HG03139 (cell line): ENCODE data around the gene PRKAA1.

Experiments
- ATAC-seq: cut with Tn5 transposase; IDR thresholded peaks from one replicate; pipeline ENCODE4 v1.9.1; 2021; ENCODE audit not compliant: unreplicated experiment

Gene PRKAA1

GRCh38 chr5:40798012-40798800, at the start of gene PRKAA1:
Gene PRKAA1, minus strand, starts transcription at chr5:40798374. Its CDS starts 185 bp downstream, at chr5:40798189.
- ATAC-seq, result peak; percentile 96

GRCh38 chr5:40847525-40847924, 49.4 kb upstream of the PRKAA1 start:
- no peak for ATAC-seq

- ATAC-seq, result no peak
These were observed 48.2 kb upstream of the PRKAA1 start for GRCh38 chr5:40846371-40846770.

GRCh38 chr5:40844565-40844964, 46.4 kb upstream of the PRKAA1 start:
- no peak for ATAC-seq

- ATAC-seq, result no peak
These were observed 44.2 kb upstream of the PRKAA1 start for GRCh38 chr5:40842351-40842750.

GRCh38 chr5:40841068-40841805, 43.1 kb upstream of the PRKAA1 start, which contains the start of gene CARD6:
Gene CARD6, plus strand, starts transcription at chr5:40841367. Its CDS starts 16 bp downstream, at chr5:40841383.
- ATAC-seq, result peak; percentile 40

GRCh38 chr5:40838086-40838485, 39.9 kb upstream of the PRKAA1 start:
- no peak for ATAC-seq

- ATAC-seq, result peak; percentile 97
These were observed 36.9 kb upstream of the PRKAA1 start, which contains the start of gene RPL37 for GRCh38 chr5:40834849-40835787. Gene RPL37, minus strand, starts transcription at chr5:40835222. Its CDS starts 37 bp downstream, at chr5:40835185.

- ATAC-seq, result peak; percentile 1
These were observed 36.2 kb upstream of the PRKAA1 start for GRCh38 chr5:40834391-40834848.

GRCh38 chr5:40833712-40834229, 35.6 kb upstream of the PRKAA1 start:
- ATAC-seq, result no peak

GRCh38 chr5:40832345-40832744, 34.2 kb upstream of the PRKAA1 start:
- no peak for ATAC-seq

- ATAC-seq, result no peak
These were observed 33.4 kb upstream of the PRKAA1 start for GRCh38 chr5:40831346-40832210.

GRCh38 chr5:40829748-40830533, 31.8 kb upstream of the PRKAA1 start:
- no peak for ATAC-seq

- ATAC-seq, result no peak
These were observed 30.8 kb upstream of the PRKAA1 start for GRCh38 chr5:40828690-40829661.

- ATAC-seq, result no peak
These were observed 30.0 kb upstream of the PRKAA1 start for GRCh38 chr5:40828021-40828631.

- no peak for ATAC-seq
These were observed 29.2 kb upstream of the PRKAA1 start for GRCh38 chr5:40827188-40827977.
